ENCODE measurements around the gene IL9.
A peak's percentile ranks its signal among the peaks of the same experiment; 100 is the strongest.
"Not testable (repeated sequence)": the region's sequence is repeated elsewhere in the genome, so short reads cannot be mapped to it uniquely, and the experiment has no call there.

Gene IL9

DNA sequence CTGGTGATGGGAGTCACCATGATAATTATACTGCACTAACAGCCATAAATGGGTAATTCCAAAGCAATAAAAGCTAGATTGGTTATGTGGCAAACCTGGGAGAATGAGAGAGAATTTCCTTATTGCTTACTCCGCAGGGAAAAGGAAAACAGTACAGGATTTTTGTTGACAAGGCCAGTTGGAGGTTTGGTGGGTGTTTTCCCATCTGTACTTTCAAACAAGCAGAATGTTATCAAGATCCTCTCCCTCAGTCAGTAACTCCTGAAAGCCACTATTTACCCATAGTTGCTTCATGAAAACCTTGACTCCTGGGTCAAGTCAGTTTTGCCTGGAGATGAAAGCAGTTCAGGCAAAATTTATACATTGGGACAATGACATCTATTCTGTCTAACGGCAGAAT, 26.4 kb downstream of the IL9 start:
- DNase-seq, result no peak

DNA sequence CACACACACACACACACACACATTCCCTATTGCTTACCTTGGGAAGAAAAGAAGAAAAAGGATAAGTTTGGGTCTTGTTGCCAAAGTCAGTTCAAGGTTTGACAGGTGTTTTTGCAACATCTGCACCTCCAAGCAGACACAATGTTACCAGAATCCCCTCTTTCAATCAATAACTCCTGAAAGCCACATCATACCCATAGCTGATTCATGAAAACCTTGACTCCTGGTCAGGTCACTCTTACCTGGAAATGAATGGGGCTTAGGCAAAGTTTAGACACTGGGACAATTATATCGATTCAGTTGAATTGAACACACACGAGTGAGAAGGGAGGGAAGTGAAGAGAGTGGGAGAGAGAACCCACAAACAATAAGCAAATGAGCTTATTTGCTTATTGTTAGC, 27.0 kb downstream of the IL9 start:
- DNase-seq, result no peak

DNA sequence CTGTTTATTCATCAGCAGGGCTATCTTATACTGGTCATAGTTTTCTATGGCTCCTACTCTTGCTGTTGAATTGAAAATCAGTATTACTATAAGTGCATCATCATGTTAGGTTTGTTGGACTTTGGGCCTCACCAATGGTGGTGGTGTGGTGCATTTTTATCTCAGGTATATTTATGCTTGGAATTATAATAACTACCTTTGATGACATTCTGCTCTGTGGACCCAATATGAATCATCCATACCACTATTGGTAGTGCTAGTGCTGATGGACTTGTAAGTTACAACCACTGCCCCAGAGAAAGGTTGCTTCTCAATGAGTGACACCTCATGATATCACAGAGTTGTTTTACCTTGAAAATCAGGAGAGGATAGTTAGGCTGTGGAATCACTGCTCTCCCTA, 28.0 kb downstream of the IL9 start:
- DNase-seq, result no peak

DNA sequence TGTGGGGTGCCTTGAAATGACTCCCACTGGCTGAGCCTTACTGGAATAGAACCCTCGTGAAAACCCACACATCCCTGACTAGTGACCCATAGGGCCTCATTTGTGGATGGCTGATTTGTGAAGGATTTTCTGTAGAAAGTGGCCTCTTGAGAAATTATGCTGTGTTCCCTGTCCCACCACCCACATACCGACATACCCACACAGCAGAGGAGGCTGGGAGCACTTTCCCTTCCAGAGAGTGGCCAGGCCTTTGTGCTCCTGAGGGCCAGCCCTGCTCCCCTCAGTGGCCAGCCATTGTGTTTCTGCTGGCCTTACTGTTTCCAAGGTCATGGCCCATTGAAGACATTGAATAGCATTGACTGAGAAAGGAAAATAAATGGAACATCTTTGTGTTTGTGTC, 29.6 kb downstream of the IL9 start:
- DNase-seq, result no peak

DNA sequence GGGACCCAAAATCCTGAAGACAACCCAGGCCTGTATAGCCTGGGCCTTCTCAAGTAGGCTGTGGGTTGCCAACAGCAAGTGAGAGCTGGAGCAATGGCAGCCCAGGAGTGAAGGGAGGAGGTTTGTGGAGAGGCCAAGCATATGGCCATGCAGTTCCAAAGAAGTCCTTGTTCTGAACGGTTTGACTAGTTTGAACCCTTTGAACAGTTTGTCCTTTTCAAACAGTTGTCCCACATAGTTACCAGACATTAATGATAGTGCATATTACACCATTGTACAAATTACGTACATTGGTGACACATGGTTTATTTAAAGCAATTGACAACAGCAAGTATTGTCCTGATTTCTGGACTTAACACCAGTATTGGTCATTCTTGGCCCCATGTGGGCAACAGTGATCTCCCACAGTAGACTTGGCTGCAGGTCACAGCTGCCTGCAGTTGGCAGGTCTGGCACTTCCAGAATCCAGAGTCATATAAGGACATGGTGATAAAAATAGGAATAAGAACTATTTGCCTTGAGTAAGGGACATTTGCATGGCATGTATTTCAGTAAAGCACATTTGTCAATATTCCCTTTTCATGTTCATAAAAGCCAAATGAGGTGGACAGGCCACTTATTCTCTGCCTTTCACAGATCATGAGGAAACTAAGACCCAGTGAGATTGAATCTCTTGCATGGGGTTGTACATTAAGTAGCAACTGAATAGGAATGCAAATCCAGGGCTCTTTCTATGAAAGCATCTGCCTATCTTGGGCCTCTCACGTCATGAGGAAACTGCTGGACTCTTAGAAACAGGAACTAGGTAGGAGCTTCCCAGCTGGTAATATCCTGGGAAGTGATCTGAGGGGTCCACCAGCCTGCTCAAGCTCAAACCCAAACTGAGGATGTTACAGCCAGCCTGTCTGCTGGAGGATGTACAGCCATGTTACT, 30.9 kb downstream of the IL9 start:
- DNase-seq, result no peak

DNA sequence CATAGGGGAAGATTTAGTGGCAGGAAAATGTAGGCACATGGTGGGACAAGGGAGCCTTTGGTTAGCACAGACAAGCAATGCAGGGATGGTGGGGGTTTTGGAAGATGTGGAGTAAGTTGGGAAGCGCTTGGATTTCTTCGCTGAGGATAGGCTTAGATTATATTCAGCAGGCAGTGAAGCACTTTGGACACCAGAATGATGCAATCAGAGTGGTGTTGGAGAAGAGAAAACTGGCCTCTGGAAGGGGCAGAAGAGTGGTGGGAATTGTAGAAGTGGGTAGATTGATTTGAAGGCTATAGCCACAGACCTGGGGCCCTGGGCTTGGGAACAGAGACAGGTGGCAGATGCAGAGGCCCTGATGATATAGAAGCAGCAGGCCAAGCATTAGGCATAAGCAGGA, 32.9 kb downstream of the IL9 start:
- no peak for DNase-seq

DNA sequence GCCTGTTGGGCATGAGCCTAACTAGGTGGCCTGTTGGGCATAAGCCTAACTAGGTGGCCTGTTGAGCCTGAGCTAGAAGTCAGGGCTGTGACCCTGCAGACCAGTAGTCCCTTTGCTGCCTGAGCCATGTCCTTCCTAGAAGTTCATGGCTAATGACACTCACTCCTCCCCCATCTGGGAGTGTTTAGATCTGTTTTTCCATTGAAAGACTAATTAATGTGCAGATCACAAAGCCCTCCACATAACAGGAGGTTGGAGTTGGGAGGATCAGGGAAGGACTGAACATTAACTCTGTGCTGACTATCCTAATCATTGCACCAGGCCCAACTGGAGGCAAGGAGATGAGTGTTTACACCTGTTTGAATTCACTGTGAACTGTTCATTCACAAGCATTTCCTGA, 33.6 kb downstream of the IL9 start:
- DNase-seq, result peak in 1 of 56 donors; percentile 8

DNA sequence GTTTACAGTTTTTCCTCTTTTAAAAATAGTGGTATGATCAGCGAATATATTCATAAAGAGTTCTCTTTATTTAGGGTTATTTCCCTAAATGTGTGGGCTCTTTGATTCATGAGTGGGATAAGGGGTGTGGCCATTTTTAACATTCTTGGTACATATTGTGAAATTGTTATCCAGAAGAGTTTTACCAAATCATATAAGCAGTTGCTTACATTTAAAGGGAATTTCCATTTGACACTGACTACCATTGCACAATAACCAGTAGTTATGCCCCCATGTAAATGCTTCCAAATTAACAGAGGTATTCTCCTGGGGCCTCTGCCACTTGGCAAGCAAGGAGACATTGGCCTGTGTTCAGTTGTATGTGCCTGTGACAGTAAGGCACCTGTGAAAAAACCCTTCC, 34.0 kb downstream of the IL9 start:
- no peak for DNase-seq

DNA sequence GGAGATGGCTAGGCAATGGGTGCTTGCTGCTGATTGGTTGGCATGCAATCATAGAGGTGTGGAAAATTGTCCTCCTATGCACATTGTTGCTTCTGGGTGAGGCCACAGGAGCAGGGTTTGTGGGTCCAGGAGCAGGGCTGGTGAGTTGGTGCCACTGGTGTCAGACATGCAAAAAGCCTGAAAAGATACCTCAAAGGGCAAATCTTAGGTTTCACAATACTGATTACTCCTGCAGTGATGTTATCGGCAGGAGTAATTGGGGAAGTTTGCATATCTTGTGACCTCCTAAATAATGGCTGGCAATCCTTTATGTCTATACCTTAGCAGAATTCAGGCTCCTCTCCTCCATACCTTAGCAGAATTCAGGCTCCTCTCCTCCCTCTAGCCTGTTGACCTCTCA, 36.0 kb downstream of the IL9 start:
- no peak for DNase-seq

DNA sequence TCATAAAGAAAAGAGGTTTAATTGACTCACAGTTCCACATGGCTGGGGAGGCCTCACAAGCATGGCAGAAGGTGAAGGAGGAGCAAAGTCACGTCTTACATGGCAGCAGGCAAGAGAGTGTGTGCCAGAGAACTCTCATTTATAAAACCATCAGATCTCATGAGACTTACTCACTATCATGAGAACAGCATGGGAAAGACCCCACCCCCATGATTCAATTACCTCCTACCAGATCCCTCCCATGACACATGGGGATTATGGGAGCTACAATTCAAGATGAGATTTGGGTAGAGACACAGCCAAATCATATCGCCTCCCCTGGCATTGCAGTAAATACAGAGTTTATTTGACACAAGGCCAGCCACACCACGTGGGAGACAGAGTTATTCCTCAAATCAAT, 36.5 kb downstream of the IL9 start:
- DNase-seq, result not testable (repeated sequence)

DNA sequence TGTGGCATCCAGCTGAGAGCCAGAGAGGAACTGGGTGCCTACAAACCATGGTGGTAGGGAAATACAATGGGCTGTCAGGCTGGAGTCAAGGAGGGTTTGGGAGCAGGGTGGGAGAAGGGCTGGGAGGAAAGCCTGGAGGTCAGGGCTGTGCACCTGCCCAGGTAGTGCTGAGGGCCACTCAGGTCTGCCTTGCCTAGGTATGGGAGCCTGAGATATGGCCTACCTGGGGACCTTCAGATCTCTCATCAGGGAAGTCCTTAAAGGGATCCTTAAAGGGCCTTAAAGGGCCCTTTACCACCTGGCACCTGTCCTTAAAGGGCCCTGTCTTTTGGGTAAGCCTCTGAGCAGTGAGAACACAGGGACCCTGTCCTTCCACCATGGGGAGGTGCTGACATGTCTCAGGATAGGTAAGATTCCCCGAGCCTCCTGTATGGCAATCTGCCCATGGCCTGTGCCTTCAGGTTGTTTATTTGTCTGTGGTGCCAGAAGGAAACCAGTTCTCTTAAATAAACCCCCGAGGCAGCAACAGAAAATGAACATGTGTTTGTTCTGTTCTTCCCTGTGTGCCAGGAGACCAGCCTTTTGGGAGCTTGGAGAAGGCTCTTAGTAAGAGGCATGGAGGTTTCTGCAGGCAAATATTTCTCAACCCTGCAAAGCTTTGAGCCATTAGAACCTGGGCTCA, 37.9 kb downstream of the IL9 start:
- no peak for DNase-seq

DNA sequence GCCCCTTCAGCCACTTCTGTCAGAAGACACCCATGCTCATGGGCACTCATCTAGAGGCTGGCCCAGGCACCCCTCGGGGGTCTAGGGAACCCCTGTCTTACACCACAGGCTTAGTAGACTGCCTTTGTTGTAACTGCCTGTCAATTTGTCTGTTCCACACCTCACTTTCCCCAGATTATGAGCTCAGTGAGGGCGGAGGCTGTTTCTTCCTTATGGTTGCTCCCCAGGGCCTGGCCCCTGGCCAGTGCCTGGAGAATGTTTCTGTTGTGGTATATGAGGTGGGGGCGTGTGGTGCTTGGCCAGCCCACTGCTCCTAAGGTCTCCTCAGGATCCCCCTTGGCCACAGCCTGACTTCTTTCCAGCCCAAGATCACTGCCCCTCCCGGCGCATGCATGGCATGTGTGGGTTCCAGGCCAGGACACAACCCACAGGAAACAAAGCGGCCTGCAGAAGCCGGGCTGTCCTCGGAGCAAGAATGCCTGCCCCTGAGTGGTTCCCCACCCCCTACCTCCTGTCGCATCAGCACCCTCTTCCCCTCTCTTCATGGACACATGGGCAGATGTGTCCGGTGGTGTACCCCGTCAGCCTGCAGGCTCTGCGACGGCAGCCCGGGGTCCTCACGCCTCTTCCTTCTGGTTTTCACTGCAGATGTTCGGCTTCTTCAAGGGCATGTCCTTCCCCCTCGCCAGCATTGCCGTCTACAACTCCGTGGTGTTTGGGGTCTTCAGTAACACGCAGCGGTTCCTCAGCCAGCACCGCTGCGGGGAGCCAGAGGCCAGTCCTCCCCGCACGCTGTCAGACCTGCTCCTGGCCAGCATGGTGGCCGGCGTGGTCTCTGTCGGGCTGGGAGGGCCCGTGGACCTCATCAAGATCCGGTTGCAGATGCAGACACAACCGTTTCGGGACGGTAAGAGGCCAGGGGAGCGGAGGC, 43.5 kb downstream of the IL9 start:
- DNase-seq, result peak in 1 of 56 donors; percentile 15

DNA sequence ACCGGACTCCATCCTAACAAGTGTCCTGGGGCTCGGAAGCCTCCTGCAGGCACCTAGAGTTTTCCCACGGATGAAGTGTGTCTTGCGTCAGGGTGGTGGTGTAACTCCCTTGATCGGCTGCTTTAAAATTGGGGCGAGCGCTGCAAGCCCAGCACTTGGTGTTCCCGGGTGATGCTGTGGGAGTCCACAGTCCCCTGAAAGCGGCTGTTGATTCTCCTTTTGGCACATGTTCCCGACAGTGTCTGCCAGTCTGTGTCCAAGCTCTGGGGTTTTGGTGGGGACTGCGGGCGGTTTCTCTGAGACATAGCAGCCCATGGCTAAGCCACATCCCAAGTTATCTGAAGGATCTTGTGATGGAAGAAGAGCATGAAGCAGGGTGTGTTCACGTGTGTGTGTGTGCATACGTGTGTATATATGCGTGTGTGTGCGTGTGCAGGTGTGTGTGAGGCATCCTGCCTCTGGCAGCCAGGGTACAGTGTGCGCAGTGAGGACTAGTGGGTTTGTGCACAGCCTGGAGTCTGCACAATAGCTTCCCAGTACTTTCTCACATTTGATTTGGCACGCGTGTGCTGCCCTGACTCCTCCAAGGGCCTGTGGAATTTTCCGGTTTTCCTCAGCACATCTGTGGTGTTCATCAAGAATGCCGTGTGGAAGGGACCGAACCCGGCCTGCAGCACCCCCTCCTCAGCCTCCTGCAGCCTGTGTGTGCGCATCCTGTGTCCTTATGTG, 44.3 kb downstream of the IL9 start:
- DNase-seq, result peak in 18 of 56 donors; percentile 6 to 63 (median 26)

DNA sequence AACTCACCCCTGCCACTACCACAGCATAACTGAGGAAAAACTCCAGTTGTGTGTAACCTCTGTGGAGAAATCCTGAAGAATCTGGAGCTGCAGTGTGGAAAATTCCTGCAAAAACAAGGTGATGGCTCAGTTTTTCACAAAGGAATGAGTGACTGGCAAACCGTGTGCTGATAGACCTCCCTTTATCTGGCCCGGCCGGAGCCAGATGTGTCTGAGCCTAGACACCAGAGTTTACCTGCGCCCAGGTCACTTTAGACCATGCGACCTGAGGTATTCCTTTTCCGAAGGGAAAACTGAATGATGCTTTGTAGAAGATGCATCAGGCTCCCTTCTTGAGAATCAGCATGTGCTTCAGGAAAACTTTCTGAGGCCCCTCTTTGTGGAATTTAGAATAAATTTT, 45.0 kb downstream of the IL9 start:
- DNase-seq, result no peak

DNA sequence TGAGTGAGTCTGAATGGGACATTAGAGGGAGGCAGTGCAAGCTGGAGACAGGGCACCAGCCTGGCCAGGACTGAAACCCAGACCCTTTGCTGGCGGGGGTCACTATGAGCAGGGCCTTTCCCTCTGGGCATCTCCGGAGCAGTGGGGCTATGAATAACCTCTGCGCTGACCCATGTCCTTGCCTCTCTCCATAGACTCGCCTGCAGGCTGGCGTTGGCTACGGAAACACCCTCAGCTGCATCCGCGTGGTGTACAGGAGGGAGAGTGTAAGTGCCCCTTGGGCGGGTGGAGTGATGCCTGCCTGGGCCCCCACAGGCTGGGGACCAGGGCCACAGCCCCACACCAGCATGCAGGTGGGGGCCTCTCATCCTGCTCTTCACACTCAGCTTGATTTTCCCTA, 45.4 kb downstream of the IL9 start:
- DNase-seq, result no peak

DNA sequence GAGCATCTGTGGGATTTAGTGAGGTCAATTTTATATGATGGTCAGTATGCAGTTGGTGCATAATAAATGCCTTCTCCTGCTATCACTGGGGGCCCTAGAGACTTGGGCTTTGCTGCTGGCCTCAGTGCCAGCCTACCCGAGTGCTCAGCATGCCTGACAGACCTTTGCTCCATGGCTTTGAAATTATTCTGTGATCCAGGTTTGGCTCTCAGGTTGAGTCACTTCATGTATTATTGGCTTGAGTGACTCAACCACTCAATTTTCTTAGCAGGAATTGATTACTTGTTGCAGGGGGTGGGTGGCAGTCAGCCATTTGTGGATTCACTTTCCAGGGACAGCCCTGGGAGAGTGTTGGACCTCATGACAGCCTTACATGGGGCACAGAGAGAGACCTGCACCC, 47.7 kb downstream of the IL9 start:
- no peak for DNase-seq

DNA sequence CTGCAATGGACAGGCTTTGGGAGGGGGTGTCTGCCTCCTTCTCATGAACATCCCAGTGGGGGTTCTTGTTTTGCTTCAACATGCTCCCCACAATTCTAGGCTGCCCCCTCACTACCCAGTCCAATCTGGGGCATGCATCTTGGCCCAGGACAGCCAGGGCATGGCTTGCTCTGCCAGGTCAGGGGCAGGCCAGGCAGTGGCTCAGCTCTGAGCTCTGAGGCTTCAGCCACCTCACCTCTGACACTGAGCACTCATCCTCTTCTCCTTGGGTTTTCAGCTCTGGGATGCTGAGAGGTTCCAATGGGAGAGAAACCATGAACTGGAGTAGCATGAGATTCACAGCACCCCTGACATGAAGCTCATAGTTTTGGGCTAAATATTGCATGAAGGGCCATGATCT, 49.3 kb downstream of the IL9 start:
- no peak for DNase-seq

DNA sequence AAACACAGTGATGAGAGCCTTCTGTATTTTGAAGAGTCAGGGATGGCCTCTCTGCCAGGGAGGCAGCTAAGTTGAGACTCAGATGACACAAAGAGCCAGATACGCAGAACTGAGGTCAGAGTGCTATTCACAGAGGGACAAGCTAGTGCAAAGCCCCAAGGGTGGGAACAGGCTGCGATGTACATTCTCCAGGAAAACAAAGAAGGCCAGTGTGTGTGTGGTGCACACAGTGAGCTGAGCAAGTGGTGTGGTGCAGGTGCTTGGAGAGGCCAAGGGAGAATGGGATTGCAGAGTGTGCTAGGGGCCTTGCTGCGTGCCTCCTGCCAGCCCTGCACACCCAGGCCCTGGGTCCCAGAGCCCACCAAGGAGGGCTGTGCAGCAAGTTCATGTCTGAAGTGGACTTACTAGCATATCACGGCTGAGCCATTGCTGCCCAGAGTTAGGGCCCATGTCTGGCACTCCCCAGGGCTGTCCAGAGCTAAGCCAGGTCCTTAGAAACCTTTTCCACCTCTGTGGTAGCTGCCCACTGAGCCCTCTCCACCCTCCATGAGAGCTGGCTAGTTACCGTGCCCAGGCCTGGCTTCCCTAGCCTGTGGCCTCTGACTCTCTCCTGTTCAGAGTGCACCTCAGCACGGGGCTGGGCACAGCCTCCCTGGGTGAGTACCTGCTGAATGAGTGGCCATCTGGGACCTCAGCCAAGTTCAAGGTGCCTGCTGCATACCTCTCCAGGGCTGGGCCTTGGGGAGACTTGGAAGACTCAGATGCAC, 51.9 kb downstream of the IL9 start:
- DNase-seq, result peak in 39 of 56 donors; percentile 13 to 85 (median 48)

DNA sequence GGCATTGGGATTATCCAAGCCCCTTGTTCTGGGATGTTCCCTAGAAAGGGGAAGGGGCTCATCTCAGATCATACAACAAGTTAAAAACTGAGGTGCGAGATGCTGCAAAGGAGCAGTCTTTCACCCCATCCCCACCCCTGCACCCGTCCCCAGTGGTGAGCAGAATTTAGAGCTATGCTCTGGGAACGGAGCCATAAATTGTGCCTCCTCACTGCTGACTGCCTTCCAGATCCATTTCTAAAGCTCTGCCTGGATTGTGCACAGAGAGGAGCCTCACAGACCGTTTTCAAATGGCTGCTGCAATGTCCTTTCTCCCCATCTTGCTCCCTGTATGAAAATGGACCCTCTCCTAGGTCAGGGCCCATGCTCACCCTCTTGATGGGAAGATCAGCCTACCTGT, 52.9 kb downstream of the IL9 start:
- peak in 22 of 56 donors; percentile 8 to 65 (median 33) for DNase-seq
